ENCODE data around the gene PANK4. TPM values are rescaled to one million over a fixed set of nuclear protein-coding genes. Genes with fewer than 3 reads are reported as not detected.

Gene PANK4
- total RNA-seq, 1 experiment from 2014 or later, result 45.6 TPM

- intact Hi-C loops (cut with micrococcal nuclease; ENCODE audit: unreplicated experiment), result no loop called here
- BruUV-seq (replicated peaks), result no TSS peak
- TF ChIP-seq EZH2 (IDR thresholded peaks at IDR 0.05; ENCODE audit: borderline replicate concordance, low read depth, low read length, poor library complexity, severe bottlenecking), result no peak
- TF ChIP-seq, protein P1, sequence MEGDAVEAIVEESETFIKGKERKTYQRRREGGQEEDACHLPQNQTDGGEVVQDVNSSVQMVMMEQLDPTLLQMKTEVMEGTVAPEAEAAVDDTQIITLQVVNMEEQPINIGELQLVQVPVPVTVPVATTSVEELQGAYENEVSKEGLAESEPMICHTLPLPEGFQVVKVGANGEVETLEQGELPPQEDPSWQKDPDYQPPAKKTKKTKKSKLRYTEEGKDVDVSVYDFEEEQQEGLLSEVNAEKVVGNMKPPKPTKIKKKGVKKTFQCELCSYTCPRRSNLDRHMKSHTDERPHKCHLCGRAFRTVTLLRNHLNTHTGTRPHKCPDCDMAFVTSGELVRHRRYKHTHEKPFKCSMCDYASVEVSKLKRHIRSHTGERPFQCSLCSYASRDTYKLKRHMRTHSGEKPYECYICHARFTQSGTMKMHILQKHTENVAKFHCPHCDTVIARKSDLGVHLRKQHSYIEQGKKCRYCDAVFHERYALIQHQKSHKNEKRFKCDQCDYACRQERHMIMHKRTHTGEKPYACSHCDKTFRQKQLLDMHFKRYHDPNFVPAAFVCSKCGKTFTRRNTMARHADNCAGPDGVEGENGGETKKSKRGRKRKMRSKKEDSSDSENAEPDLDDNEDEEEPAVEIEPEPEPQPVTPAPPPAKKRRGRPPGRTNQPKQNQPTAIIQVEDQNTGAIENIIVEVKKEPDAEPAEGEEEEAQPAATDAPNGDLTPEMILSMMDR (conservative IDR thresholded peaks at IDR 0.05; ENCODE audit: low read depth, low read length), result no peak
- H3K9me3 ChIP-seq (ENCODE audit: low read depth, low read length, poor library complexity, severe bottlenecking), result no peaks in the 10 kb centered on the region
- ChIA-PET POLR2A (ENCODE audit: low non-redundant PET) (no interaction called here), CTCF (no interaction called here)
- no peaks in the 10 kb centered on the region for H3K27me3 ChIP-seq (replicated peaks; ENCODE audit: insufficient read depth, low read depth, low read length, poor library complexity)
- no peaks in the 10 kb centered on the region for H3K4me1 ChIP-seq (ENCODE audit: insufficient read depth, low read length, poor library complexity, severe bottlenecking)
- H3K27ac ChIP-seq (ENCODE audit: low read depth, low read length, poor library complexity, severe bottlenecking), result no peak overlapping the region
- no peak overlapping the region for H3K4me3 ChIP-seq (ENCODE audit: low read depth, low read length, poor library complexity, severe bottlenecking)
- DNase-seq (ENCODE audit: low spot score), result no peak
- H3K36me3 ChIP-seq (ENCODE audit: insufficient read depth, low read length, poor library complexity, severe bottlenecking), result peaks cover 86% of the 10 kb centered on the region
Observed at GRCh38 chr1:2513939-2514652, 12.3 kb downstream of the PANK4 start.

DNA sequence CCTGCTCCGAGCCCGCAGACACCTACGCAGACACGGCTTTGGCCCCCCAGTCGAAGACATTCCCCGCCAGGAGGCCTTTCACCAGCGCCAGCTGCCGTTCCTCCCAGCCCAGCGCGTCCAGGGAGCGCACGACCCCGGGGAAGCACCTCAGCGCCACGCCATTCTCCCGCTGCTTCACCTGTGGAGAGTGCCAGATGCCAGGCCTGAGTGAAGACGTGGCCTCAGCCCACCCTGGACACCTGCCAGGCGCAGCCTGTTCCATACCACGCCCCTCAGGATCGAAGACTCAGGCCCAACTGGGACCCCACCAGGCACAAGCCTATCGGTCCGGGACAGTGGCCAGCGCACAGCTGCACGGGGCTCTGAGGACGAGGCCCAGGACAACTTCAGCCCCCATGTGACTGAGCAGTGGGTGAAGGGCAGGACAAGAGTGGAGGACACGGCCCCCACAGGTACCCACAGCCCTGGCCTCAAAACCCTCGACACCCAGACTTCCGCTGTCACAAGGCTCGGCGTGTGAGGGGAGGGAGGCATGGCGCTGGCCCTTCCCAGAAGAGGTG, 13.5 kb downstream of the PANK4 start:
- ChIA-PET POLR2A (ENCODE audit: low non-redundant PET) (no interaction called here), CTCF (no interaction called here)
- no peak for DNase-seq (ENCODE audit: low spot score)
- no TSS peak for BruUV-seq (replicated peaks)
- Histone ChIP-seq H3K4me1 (ENCODE audit: insufficient read depth, low read length, poor library complexity, severe bottlenecking) (no peaks in the 10 kb centered on the region), H3K4me3 (ENCODE audit: low read depth, low read length, poor library complexity, severe bottlenecking) (no peak overlapping the region), H3K9me3 (ENCODE audit: low read depth, low read length, poor library complexity, severe bottlenecking) (no peaks in the 10 kb centered on the region), H3K27me3 (replicated peaks; ENCODE audit: insufficient read depth, low read depth, low read length, poor library complexity) (no peaks in the 10 kb centered on the region), H3K27ac (ENCODE audit: low read depth, low read length, poor library complexity, severe bottlenecking) (no peak overlapping the region), H3K36me3 (ENCODE audit: insufficient read depth, low read length, poor library complexity, severe bottlenecking) (peaks cover 75% of the 10 kb centered on the region)
- intact Hi-C loops (cut with micrococcal nuclease; ENCODE audit: unreplicated experiment), result no loop called here
- TF ChIP-seq, protein P1 (conservative IDR thresholded peaks at IDR 0.05; ENCODE audit: low read depth, low read length), result no peak
- TF ChIP-seq EZH2 (IDR thresholded peaks at IDR 0.05; ENCODE audit: borderline replicate concordance, low read depth, low read length, poor library complexity, severe bottlenecking), result no peak

DNA sequence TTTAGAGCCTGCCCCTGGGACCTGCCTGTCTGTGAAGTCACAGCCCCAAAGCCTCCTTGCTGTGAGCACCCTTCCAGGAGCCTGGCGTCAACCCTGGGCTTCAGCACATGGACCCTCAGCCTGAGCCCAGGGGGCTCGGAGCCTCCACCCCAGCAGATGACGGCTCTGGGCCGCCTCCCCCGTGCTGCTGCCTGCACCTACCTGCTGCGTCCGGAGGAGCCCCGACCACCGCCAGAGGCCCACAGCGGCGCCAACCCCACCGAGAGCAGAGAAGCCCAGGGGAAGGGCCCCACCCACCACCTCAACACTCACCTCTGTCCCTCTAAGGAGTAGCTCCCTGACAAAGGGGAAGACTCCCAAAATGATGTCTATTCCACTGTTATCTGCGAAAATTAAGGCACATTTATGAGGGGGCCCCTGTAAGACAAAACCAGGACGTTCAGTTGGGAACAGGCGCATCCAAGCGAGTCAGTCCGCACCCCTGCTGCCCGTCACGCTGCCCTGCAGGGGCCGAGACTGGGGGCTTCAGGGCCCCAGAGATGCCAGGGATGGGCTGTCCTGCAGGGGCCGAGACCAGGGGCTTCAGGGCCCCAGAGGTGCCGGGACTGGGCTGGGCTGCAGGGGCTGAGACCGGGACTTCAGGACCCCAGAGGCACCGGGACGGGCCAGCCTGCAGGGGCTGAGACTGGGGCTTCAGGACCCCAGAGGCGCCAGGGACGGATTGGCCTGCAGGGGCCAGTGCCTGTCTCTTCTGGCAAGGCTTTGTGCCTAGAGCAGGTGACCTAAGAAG, 15.8 kb downstream of the PANK4 start:
- intact Hi-C loops (cut with micrococcal nuclease; ENCODE audit: unreplicated experiment), result no loop called here
- Histone ChIP-seq H3K4me3 (ENCODE audit: low read depth, low read length, poor library complexity, severe bottlenecking) (no peak overlapping the region), H3K27ac (ENCODE audit: low read depth, low read length, poor library complexity, severe bottlenecking) (no peak overlapping the region), H3K27me3 (replicated peaks; ENCODE audit: insufficient read depth, low read depth, low read length, poor library complexity) (no peaks in the 10 kb centered on the region), H3K9me3 (ENCODE audit: low read depth, low read length, poor library complexity, severe bottlenecking) (no peaks in the 10 kb centered on the region), H3K4me1 (ENCODE audit: insufficient read depth, low read length, poor library complexity, severe bottlenecking) (no peaks in the 10 kb centered on the region), H3K36me3 (ENCODE audit: insufficient read depth, low read length, poor library complexity, severe bottlenecking) (peaks cover 51% of the 10 kb centered on the region)
- POLR2A ChIA-PET (ENCODE audit: low non-redundant PET), result no interaction called here
- DNase-seq (ENCODE audit: low spot score), result no peak
- TF ChIP-seq EZH2 (IDR thresholded peaks at IDR 0.05; ENCODE audit: borderline replicate concordance, low read depth, low read length, poor library complexity, severe bottlenecking), result no peak
- TF ChIP-seq, protein P1 (conservative IDR thresholded peaks at IDR 0.05; ENCODE audit: low read depth, low read length), result no peak
- no TSS peak for BruUV-seq (replicated peaks)
- CTCF ChIA-PET, result no interaction called here

Data from A673 (cell line).